IPS DF 4.7 (cell line): ENCODE measurements around the gene TF.
"Not testable (repeated sequence)": the region's sequence is repeated elsewhere in the genome, so short reads cannot be mapped to it uniquely, and the experiment has no call there.

Experiments used
- DNase-seq: peaks from one replicate; pipeline ENCODE4 v3.0.0-alpha.2; 2013; ENCODE audit warnings: low spot score; ENCODE audit errors: extremely low read depth

TF gene

DNA sequence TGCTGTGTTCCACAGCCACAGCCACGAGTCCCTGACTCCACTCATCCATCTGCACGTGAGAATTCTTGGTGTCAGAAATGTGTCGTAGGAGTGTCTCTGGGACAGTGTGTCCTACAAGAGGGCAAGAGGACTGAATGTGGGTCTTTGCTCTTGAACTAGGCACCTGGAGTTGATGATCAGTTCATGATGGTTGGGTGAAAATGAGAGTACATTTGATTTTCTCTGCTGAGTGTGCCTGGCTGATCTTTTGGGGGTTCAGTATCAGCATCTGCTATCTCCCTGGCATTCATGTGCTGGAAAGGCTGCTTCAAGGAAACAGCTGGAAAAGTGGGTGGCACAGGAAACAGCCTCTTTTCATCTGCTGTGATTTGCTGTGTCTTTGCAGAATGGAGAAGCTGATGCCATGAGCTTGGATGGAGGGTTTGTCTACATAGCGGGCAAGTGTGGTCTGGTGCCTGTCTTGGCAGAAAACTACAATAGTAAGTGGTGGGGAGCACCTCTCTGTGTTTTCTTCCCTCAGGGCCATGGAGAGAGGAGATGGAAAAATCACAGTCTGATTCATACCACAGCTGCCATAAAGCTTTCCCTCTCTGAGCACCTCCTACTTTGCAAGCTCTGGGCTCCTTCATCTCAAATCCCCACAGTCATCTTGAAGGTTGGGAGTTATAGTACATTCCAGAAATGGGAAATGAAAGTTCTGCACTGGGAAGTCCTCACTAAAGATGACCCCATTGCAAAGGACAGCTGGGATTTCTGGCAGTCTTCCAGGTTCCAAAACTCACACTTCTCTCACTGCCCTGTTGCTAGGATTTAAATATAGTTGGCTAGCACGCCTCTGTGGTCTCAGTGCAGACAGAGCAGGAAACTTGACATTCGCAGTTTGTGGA is 17.8 kb downstream of the TF start:
- no peak for DNase-seq

DNA sequence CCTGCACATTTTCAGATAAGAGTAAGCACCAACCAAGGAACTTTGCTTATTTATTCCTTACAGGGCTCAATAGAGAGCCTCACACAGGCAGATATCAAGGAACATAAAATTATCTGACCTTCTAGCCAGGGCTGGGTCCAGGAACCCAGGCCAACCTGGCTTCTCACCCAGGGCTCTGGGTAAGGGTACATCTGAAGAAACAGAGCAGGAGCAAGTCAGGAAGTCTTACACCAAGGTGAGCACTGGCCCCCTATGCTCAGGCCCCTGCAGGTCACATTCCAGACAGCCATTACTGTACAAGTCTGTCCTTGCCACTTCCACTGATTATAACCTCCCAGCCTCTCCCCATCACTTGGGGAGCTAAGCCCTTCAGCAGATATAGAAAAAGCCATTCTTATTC is 19.1 kb downstream of the TF start:
- DNase-seq: no peak

DNA sequence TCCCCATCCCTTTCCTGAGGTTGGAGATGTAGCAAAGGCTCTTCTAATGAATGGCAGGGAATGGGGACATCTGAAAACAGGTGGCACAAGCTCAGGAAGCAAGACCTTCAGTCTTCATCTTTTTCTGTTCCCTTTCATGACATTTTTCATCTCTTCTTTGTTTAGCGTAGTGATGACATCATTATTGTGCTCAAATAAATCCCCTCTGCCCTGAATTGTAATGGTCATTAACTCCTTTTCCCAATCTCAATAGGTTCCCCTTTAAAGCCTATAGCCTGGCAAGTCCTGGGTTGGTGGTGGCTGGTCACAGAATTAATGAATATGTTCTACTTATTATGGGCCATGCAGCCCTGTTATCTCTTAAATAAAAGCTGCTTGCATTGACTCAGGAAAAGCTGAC is 21.4 kb downstream of the TF start:
- DNase-seq: no peak

DNA sequence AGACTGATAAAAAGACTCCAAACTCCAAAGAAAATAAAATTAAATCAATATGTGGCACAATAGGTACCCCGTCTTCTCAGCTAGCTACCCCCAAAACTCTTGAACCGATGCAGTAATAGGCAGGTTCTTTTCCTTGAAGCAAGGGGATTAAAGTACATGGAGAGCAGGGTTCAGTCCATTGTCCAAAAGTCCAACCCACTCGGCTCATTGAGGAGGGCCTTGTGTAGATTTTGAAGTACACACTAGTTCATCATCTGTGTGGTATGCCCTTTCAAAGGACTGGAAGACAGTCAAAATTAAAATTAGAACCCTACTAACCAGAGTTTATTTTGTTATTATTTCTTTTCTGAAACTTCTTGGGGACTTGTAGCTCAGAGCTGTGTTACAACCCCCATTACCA is 23.3 kb downstream of the TF start:
- DNase-seq: no peak

DNA sequence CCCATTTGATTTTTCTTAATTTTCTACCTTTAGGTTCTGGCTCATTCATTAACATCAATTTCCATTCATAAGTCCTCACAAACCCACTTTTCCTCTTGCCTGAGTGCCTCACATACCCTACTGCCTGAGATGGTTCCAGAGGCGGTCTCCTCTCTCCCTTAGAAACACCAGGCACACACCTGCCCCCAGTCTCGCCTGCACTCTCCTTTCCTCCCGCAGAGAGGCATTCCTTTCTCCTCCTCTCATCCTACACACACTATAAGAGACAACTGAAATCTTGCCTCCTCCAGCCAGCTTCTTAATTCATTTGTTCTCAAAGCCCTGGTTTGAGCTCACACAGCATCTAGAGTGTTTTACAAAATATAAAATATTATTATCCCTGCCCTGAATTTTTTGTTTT is 27.5 kb downstream of the TF start:
- no peak for DNase-seq

DNA sequence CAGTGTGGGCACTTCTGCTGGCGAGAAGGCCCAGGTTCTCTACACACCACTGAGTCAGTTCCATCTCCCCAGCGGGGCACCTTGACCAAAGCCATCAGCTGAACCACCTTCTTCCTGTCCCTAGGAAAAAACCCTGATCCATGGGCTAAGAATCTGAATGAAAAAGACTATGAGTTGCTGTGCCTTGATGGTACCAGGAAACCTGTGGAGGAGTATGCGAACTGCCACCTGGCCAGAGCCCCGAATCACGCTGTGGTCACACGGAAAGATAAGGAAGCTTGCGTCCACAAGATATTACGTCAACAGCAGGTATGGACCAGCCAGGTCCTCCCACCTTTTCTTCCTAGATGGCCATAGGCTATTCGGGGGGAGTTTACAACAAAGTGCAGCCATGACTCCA is 29.1 kb downstream of the TF start:
- DNase-seq: no peak

DNA sequence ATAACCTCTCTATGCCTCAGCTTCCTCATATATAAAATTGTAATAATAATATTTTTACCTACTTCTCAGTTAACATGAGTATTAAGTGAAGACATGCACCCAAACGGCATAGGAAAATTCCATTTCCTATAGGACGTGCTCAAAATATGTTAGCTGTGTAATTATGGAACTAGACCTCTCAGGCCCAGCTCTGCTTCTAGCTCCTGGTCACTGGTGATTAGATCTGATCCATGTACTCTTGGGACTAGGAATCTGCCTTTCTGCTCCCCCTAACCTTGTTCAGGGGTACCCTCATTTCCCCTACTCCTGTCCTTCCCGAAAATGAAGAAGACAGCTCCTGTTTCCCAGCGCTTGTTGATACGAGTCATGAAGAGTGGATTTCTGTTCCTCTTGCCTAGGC is 29.6 kb downstream of the TF start:
- no peak for DNase-seq

DNA sequence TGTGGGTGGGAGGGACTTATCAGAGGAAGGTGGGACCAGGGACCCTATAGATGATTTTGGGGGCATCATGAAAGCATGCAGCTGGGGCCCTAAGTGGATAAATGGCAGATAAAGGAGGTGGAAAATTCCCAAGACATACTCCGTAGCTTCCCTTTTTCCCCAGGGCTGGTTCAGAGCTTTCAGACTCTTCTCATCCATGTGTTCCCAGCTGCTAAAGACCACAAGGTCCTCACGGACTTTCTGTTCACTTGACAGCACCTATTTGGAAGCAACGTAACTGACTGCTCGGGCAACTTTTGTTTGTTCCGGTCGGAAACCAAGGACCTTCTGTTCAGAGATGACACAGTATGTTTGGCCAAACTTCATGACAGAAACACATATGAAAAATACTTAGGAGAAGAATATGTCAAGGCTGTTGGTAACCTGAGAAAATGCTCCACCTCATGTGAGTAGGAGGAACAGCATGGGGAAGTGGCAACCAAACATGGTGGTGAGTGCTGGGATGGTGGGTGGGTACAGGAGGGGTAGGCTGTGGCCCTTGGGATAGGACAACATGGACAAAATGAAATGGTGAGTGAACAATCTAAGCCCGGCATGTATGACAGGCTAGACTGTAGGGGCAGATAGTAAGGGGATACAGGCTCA is 30.7 kb downstream of the TF start:
- DNase-seq: no peak

DNA sequence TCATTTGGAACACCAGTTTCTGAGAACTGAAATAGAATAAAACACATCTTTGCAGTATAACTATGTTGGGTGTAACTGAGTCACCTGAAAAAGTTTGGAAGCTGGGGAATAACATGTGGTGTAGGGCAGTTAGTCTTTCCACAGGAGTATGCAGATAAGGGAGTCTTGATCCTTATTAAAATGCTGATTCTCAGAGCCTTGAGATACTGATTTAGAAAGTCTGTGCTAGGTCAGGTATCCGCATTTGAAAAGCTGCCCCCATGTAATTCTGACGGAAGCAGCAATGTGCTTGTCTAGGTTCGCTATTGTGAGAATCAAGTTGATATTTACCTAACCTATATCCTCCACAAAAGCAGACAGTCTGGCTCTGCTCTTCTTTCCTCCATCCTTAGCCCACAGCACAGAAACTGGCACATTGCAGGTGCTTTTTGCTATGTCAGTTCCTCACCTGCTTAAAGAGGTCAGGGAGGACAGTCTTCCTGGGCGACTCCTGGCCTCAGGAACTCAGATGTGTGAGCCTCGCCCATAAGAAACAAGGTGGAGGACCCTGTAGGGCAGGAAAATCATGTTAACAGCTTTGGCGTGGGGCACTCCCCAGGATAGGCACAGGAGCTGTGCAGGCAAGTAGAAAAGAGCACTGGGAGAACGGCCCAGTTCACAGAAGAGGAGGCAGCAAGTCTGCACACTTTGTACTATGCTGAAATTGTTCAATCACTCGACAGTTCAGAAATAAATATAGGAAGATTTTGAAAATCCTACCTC is 31.8 kb downstream of the TF start:
- no peak for DNase-seq

DNA sequence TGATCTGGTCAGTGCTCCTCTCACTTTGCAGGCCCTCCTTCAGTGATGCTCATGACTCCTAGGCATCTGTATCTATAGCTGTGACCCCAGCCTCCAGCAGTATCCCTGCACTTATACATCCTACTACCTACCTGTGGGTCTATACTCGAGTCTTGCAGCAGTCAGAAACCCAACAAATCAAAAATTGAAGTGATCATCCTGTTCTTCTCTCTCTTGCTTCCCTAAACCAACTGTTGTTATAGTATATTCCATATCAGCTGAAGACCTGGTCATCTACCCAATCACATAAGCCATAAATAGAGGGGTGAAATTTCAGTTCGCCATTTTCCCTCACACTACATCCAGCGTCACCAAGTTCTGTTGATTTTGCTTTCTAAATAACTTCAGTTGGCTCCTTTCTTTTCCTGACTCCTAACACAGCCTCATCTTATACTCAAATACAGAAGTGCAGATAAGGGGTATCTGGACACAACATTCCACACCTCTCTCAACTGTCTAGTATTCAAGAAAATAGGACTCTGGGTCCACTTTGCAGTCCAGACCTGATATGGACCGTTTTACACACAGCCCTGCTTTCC is 33.5 kb downstream of the TF start:
- no peak for DNase-seq

DNA sequence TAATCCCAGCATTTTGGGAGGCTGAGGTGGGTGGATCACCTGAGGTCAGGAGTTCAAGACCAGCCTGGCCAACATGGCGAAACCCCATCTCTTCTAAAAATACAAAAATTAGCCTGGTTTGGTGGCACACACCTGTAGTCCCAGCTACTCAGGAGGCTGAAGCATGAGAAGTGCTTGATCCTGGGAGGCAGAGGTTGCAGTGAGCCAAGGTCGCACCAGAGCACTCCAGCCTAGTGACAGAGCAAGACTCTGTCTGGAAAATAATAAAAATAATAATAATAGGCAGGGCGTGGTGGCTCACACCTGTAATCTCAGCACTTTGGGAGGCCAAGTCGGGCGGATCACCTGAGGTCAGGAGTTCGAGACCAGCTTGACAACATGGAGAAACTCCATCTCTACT is 34.6 kb downstream of the TF start:
- DNase-seq: not testable (repeated sequence)

DNA sequence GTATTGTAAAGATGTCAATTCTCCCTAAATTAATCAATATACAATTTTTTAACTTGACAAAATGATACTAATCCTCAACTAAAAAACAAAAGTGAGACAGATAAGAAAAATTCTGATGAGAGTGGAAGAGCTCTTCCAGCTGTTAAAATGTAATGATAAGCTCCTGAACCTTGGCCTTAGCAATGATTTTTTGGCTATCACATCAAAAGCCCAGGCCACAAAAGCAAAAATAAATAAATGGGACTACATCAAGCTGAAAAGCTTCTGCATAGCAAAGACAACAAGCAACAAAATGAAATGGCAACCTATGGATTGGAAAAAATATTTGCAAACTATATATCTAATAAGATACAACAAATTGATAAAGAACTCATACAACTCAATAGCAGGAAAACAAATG is 35.4 kb downstream of the TF start:
- DNase-seq: no peak

DNA sequence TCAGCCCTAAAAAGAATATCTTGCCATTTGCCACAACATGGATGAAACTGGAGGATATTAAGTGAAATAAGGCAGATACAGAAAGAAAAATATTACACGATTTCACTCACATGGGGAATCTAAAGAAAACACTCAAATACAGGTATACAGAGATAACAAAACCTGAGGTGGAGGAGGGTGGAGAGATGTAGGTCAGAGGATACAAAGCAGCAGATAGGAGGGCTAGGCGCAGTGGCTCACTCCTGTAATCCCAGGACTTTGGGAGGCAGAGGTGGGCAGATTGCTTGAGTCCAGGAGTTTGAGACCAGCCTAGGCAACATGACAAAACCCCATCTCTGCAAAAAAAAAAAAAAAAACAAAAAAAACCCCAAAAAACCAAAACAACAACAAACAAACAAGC is 36.3 kb downstream of the TF start:
- DNase-seq: no peak

DNA sequence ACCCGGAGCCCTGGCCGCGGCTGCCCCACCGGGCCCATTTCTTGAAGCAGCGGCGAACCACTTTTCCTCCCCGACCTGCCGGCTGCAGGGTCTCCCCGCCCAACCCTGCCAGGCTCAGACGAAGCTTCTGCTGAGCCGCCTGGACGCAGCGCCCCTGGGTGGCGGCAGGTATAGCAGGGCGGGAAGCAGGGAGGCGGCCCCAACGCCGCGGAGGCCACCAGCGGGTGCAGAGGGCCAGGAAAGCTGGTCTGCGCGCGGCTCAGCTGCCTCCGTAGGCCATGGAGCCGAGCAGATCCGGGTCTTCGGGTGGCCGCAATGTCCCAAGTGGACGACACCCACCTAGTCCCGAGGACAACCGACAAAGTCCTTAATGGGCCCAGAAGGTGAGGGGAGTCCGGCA is 37.6 kb downstream of the TF start:
- DNase-seq: no peak

DNA sequence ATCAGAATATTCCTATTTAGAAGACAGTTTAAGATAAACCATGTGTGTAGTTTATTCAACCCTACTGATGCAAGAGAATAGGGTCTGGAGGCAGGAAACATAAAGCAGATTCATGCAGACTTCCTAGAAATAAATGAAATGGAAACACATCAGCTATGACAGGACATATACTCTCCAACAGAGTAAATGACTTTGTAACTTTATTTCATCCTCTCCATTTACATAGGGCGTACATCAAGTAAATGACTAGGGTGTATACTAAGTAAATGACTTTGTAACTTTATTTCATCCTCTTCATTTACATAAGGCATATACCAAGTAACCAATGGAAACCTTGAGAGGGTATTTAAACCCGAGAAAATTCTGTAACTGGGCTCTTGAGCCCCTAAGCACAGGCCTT is 41.8 kb downstream of the TF start:
- no peak for DNase-seq

DNA sequence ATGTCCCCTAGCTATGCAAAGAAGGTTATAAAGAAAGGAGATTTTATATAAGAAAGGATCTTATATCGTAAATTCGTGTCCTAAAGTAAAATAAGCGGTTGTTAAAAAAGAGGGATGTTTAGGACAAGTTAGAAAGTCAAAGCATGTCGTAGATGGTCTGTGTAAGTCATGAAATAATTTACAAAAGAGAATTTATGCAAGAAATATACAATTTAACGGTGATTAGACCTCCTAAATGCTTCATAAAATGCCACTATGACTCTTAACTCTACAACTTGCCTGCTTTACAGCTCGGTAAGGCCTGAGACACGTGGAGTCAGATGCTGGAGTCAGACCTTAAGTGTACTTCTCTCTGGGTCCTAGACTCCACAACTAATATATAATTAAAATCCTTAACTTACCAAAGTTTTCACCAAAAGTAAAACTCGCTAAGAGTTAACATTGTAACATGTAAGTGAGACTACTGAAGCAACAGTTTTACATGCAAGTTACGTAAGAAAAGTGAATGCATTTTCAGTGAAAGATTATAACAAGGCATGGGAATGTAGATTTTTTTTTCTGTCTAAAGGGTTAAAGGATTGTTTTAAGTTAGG is 46.1 kb downstream of the TF start:
- DNase-seq: no peak

DNA sequence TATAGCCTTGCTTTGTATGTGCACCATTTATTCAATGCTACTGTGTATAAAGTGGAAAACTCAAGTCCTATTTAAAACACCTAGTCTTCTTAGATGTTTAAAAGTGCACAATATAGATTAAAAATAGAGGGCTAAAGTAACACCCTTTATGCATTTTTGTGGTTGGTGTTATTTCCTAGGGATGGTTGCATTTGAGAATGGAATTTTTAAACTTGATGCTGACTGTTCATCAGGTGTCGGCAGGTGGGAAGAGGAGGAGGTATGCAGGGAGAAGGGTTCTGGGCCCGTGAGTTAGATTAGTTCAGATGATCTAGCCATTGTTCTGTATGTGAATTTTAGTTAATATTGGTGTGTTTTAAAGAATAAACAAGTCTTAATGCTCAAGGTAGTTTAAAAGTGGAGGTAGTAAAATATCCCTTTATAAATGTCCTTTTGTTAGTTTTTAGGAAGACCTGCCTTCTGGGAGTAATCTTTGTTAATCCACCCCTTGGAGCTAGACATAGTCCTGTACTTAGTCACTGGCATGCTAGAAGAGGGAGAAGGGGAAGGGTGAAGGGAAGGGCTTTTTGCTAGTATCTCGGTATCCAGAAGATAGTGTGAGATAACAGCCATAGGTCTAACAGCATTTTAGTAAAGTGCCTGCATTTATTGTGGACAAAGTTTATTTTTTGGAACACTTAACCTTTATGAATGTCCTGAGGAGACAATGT is 51.4 kb downstream of the TF start:
- DNase-seq: no peak

DNA sequence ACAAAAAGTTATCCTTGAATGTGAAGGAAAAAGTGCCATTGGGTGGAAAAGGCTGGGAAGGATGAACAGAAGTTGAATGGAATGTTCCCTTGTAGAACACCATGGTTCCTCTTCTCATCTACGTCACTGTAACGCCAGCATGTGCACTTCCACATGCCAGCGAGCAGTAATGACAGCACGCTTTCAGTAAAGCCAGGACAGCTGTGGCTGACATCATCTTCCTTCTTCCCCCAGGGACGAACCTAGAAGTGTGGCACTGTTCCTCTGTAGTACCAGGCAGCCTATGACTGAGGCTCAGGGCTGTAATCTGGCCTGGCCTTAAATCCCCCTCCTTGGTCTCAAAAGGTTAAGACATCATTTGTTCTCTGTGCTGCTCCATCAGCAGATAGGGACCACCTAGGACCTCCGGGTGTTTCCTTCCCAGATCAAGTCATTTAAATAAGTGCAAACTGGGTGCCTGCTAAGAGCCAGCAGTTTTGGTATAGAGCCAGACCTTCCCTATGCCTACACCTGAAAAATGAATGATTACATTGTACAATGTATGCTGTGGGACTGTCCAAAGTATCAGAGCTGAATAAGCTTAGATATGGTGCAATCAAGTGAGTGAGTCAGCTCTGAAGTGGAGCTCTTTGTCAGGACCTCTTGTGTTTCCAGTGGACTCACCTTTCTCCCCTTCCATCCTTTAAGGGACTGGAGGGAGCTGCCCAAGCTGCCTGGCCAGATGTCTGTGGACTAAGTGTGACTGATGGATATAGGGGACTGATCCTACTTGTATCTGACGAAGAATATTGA is 53.8 kb downstream of the TF start:
- no peak for DNase-seq

DNA sequence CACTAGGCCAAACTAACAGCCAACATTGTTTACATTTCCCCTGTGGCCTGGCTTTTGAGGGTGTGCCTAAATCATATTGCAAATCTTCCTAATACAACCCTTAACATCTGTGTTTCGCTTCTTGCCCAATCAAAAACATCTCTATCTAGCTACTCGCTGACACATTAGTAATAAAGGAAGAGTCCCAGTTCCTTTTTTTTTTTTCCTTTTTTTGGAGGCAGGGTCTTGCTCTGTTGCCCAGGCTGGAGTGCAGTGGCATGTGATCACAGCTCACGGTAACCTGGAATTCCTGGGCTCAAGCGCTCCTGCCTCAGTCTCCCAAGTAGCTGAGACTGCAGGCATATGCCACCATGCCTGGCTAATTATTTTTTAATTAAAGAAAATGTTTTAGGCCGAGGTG is 57.3 kb downstream of the TF start:
- DNase-seq: no peak

DNA sequence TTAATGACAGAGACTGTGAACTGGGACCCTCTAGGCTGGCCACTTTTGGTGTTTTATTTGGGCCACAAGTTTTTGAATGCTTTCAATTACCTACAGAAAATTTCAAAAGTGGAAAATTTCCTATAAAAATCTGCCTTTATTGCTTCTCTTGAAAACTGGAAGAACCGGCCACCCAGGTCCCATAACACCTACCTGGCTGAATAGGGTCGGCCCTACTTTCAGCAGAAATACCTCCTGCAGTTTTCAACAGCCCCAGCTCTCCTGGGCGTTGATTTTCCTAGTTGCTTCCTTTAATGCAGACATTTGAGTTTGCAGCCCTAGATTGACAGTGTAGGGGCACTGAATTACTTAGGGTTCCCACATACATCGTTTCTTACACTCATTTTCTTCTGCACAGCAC is 58.7 kb downstream of the TF start:
- no peak for DNase-seq
